ENCODE data around the gene CEP131. TPM values are rescaled to one million over a fixed set of nuclear protein-coding genes. Genes with fewer than 3 reads are reported as not detected.

Gene CEP131
- total RNA-seq, 2 donors from 2014 or later: 9.9 to 22.7 TPM

GRCh38 chr17:81206657-81207056, 16.1 kb downstream of the CEP131 start:
- no peak for TF ChIP-seq POLR2A (IDR thresholded peaks at IDR 0.05)
- intact Hi-C loops (cut with DNase I): no loop called here
- DNase-seq (no peak), ATAC-seq (no peak)
- whole genome bisulfite sequencing, 2 donors: 90 to 97% methylated on average over 11 to 12 of the region's 12 CpGs
- H3K27ac ChIP-seq: no peak overlapping the region
- H3K36me3 ChIP-seq (replicated peaks in 1 of 2; ENCODE audit: insufficient read depth in 1 of 2, low read depth in 2 of 2): no peaks in the 10 kb centered on the region
- H3K4me3 ChIP-seq: no peak overlapping the region
- H3K9me3 ChIP-seq: no peaks in the 10 kb centered on the region
- no peaks in the 10 kb centered on the region for H3K4me1 ChIP-seq
- no peaks in the 10 kb centered on the region for H3K27me3 ChIP-seq

GRCh38 chr17:81206166-81206565, 16.6 kb downstream of the CEP131 start:
- no peak for TF ChIP-seq POLR2A (IDR thresholded peaks at IDR 0.05)
- TF ChIP-seq CTCF (IDR thresholded peaks at IDR 0.05): no peak
- no peaks in the 10 kb centered on the region for H3K36me3 ChIP-seq (replicated peaks in 1 of 2; ENCODE audit: insufficient read depth in 1 of 2, low read depth in 2 of 2)
- no peak overlapping the region for H3K27ac ChIP-seq
- no peaks in the 10 kb centered on the region for H3K9me3 ChIP-seq
- no peak for ATAC-seq
- no peaks in the 10 kb centered on the region for H3K27me3 ChIP-seq
- DNase-seq: no peak
- WGBS, 2 donors: 80 to 84% methylated on average over 4 of the region's 4 CpGs
- intact Hi-C loops (cut with DNase I): no loop called here
- no peak overlapping the region for H3K4me3 ChIP-seq
- H3K4me1 ChIP-seq: peaks cover under 1% of the 10 kb centered on the region

GRCh38 chr17:81204578-81204977, 18.2 kb downstream of the CEP131 start:
- H3K4me3 ChIP-seq: no peak overlapping the region
- no peaks in the 10 kb centered on the region for H3K36me3 ChIP-seq (replicated peaks in 1 of 2; ENCODE audit: insufficient read depth in 1 of 2, low read depth in 2 of 2)
- H3K4me1 ChIP-seq: peaks cover 9% of the 10 kb centered on the region
- DNase-seq (no peak), ATAC-seq (no peak)
- H3K9me3 ChIP-seq: no peaks in the 10 kb centered on the region
- H3K27ac ChIP-seq: no peak overlapping the region
- H3K27me3 ChIP-seq: no peaks in the 10 kb centered on the region
- WGBS, 2 donors: 73% methylated on average over 10 of the region's 10 CpGs; no CpG with 5 or more reads in 1 of the 2 donors
- intact Hi-C loops (cut with DNase I): no loop called here
- TF ChIP-seq CTCF (IDR thresholded peaks at IDR 0.05) (no peak), POLR2A (IDR thresholded peaks at IDR 0.05) (no peak)

GRCh38 chr17:81203136-81203535, 19.6 kb downstream of the CEP131 start:
- intact Hi-C loops (cut with DNase I): no loop called here
- peaks cover 9% of the 10 kb centered on the region for H3K4me1 ChIP-seq
- TF ChIP-seq CTCF (IDR thresholded peaks at IDR 0.05) (no peak), POLR2A (IDR thresholded peaks at IDR 0.05) (no peak)
- no peaks in the 10 kb centered on the region for H3K9me3 ChIP-seq
- no peaks in the 10 kb centered on the region for H3K36me3 ChIP-seq (replicated peaks in 1 of 2; ENCODE audit: insufficient read depth in 1 of 2, low read depth in 2 of 2)
- H3K27ac ChIP-seq: no peak overlapping the region
- no peak for ATAC-seq
- DNase-seq: no peak
- H3K4me3 ChIP-seq: no peak overlapping the region
- H3K27me3 ChIP-seq: no peaks in the 10 kb centered on the region
- 95 to 96% methylated on average over 13 to 20 of the region's 20 CpGs for WGBS, 2 donors

GRCh38 chr17:81202318-81202717, 20.4 kb downstream of the CEP131 start:
- no peaks in the 10 kb centered on the region for H3K36me3 ChIP-seq (replicated peaks in 1 of 2; ENCODE audit: insufficient read depth in 1 of 2, low read depth in 2 of 2)
- WGBS, 2 donors: 80 to 95% methylated on average over 1 to 10 of the region's 10 CpGs
- no peak for TF ChIP-seq POLR2A (IDR thresholded peaks at IDR 0.05)
- no peak for TF ChIP-seq CTCF (IDR thresholded peaks at IDR 0.05)
- no peak for DNase-seq
- H3K9me3 ChIP-seq: no peaks in the 10 kb centered on the region
- peaks cover 9% of the 10 kb centered on the region for H3K4me1 ChIP-seq
- H3K27ac ChIP-seq: no peak overlapping the region
- intact Hi-C loops (cut with DNase I): no loop called here
- H3K27me3 ChIP-seq: no peaks in the 10 kb centered on the region
- ATAC-seq: no peak
- no peak overlapping the region for H3K4me3 ChIP-seq

All from body of pancreas (tissue), 4 donors.